GM18520 (cell line): ENCODE data around the gene MED4.

Source experiments
- ATAC-seq: cut with Tn5 transposase; IDR thresholded peaks from one replicate; pipeline ENCODE4 v1.9.1; 2021; ENCODE audit not compliant: unreplicated experiment

MED4 gene, protein sequence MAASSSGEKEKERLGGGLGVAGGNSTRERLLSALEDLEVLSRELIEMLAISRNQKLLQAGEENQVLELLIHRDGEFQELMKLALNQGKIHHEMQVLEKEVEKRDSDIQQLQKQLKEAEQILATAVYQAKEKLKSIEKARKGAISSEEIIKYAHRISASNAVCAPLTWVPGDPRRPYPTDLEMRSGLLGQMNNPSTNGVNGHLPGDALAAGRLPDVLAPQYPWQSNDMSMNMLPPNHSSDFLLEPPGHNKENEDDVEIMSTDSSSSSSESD

DNA sequence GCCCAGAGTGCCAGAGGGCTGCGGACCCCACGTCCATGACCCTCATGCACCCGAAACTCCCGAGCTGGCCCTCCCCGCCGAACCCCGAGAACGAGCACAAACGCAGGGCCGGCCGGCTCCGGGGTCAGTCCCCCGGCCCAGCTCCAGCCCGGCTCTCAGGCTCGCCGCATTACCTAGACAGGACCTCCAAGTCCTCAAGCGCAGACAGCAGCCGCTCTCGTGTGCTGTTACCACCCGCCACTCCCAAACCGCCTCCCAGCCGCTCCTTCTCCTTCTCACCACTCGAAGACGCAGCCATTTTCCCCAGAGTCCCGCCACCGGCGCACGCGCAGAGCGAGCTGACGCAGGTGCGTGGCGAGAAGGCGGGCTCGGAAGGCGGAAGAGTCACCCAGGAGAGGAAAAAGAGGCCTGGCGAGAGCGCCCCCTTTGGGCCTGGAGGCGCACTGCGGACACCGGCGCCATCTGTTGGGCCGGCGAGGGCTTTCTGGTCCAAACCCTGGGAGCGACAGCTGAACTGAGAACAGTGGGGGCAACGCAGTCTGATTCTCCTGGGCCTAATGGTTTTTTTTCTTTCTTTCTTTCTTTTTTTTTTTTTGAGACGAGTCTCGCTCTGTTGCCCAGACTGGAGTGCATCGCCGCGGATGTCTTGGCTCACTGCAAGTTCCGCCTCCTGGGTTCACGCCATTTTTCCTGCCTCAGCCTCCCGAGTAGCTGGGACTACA, at the start of gene MED4:
TSS of gene MED4 (minus strand) at position 324 of the 722 bp plus-strand sequence. CDS start at position 298, 26 bp downstream.
- ATAC-seq, result peak; percentile 88

DNA sequence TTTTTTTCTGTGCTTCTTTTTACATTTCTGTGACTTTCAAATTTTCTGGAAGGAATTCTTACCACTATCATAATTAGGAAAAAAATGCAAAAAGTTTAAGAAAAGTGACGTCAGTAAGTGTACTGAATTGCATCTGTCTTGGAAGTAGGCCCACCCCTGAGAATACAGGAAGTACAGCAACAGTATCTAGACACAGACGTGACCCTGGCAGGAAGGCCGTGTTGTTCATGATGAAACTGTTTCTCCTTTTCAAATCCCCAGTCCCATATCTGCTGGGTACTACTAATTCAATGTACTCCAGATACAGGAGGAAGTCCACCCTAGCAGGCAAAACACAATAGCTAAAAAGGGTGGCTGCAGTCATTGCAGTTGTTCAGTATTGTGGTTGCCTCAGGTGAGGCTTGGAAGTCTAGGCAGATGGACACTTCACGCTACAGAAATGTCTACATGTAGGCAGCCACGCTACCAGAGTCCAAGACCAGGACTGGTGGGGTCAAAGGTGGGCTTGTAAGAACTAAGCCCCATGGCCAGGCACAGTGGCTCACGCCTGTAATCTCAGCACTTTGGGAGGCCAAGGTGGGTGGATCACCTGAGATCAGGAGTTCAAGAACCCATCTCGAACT, 49.6 kb upstream of the MED4 start:
- ATAC-seq, result no peak

DNA sequence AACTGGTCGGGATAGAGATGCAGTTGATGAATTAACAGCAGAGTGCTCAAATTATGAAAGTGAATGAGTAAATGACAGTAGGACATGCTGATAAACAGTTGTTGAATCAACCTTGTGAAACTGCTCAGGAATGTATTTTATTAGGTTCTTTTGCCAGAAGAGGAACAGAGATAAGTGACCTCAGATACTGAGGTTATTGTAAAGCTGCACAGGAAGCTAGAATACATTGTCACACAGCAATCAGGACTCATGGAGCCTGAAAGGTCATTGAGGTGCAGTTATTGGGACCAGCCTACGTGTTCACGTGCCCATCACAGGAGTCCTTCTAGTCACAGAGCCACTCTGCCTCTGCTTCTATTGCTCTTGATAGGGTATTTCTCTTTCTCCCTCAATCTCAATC, 47.5 kb upstream of the MED4 start:
- peak; percentile 74 for ATAC-seq

DNA sequence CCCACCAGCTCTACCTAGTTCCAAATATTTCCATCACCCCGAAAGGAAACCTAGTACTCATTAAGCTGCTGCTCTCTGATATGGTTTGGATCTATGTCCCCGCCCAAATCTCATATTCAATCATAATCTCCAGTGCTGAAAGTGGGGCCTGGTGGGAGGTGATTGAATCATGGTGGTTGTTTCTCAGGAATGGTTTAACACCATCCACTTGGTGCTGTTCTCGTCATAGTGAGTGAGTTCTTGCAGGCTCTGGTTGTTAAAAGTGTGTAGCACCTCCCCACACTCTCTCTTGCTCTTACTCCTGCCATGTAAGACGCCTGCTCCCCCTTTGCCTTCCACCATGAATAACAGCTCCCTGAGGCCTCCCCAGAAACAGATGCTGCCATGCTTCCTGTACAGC, 43.4 kb upstream of the MED4 start:
- no peak for ATAC-seq

DNA sequence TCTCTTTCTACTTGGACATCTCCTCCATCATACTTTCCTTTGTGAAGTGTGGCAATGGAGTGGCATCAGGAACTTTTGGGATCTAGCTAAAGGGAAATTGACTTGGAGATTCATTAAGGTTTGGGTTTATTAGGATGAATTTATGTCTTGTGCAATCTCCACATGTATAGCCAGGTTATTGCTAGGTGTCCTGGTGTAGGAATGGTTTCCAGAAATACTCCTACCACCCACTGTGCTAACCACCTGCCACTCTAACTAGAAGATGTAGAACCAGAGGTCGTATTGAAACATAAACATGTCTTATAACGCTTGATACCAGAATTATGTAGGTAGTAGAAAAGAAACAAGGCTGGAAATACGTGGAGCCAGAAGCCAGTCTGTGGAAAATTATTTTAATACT, 38.1 kb upstream of the MED4 start:
- no peak for ATAC-seq

DNA sequence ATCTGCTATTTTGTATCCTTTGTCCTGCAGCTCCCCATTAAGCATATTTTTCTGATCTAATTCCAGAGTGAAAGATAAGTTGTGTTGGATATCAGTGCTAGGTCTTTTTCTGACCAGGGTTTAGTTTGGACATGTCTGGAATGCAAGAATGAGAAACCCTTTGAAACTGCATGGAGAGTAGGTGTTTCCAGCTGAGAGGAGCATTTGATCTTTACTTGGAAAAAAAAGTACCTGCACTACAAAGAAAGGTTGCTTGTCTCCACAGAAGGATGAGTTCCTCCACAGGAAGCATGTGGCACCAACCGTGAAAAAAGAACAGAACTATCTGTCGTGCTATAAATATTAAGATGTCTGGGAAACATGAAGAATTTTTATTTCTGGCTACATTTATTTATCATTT, 36.6 kb upstream of the MED4 start:
- no peak for ATAC-seq

DNA sequence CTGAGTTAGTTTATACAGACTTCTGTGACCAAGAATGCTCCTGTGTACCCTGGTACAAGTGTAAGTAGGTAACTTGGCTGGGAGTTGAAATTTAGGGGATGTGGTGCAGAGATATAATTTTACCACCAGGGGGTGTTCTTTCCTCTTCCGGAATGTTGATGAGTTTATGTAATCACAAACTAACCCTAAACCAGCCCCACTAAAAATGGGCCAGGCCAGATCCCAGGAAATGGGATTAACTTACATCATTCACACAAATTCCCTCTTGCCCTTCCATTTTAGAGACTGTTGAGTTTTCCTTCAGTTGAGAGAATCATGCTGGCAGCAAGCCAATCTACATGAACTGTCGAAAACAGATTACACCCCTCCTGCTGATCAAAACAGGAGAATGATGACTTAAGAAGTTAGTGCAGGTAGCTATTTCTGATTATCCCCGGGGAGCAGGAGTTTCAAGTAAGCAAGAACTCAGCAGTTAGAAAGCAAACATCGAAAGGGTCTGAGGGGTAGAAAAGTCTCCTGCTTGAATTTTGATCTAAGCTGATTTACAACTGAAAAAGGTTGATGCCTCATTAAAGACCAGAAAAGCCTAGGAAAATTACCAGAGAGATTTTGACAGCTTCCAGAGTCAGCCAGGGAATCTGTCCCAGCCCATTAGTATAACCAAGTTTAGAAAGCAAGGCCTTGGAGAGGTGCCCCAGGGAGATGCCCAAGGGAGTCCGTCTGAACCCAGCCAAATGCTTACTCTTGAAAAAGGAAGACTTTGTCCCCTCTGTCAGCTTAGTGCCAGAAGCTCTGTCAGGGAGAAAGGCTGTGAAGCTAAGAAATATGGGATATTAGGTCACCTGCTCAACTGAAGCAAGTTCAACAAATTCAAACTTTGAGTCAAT, 32.3 kb upstream of the MED4 start:
- ATAC-seq, result no peak

DNA sequence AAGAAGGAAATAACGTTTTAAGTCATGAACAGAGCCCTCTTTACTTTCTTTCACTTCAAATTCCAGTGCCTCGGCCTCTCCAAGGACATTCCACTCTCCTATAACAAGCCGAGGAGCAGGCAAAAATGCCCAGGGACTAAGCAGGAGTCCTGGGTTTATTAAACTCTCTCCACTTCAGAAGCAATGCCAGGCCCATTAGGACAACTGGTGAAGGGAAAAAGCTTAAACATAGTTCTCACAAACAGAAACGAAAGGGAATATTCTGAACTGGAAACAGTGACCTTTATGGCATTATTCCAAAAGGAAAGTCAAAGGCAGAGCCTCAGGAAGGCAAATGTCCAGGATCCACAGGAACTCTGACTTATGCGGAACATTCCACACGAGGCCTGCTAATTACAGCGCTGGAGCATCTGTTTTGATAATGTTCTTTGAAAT, 30.9 kb upstream of the MED4 start:
- no peak for ATAC-seq

DNA sequence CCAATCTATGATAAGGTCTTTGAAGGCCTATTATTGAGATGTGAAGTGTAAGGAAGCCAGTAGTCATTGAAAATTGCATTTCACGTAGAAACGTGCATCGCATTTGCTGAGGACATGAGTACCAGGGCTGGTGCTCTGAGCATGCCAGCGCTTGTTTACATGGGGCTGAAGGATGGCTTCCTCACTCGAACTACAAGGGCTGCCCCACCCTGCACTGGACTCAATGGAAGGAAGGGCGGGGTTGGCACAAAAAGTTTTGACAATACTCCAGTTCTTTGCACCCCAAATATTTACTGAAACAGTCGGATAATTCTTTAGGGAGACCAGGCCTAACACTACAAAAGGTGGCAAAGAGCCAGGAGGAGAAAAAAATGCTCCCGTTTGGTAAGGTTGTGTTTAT, 28.9 kb upstream of the MED4 start:
- no peak for ATAC-seq

DNA sequence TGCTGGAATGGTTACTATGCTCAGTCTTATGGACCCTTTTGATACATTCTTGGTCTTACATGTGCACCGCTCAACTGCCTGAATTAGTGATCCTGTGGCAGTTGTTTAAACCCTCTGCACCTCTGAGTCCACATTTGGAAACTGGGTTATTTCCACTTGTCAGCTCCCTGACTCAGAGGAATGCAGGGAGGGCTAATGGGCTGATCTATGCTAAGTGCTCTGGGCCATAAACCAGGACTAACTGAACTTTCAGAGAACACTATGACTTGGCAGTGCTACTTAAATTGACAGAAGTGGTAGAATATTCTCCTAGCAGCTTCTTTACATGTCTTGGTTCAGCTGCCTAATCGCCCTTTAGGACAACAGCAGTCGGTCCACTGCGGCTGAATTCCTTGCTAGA, 26.8 kb upstream of the MED4 start:
- ATAC-seq, result no peak

DNA sequence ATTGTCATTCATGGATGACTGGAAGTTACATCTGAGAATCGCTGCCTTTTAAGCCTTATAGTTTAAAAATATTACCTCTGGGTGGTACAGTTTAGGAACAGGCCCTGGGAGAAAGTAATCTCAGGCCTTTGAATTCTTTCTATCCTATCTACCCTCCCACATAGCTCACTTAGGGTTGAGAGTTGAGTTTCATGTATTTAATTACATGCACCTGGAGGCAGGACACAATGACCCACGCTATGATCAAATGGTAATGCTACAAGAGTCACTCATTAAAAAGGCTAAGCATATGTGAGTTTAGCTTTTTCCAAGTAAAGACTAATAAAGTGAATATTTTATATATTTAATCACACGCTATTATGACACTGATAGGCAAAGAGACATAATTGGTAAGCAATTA, 25.3 kb upstream of the MED4 start:
- ATAC-seq, result no peak

DNA sequence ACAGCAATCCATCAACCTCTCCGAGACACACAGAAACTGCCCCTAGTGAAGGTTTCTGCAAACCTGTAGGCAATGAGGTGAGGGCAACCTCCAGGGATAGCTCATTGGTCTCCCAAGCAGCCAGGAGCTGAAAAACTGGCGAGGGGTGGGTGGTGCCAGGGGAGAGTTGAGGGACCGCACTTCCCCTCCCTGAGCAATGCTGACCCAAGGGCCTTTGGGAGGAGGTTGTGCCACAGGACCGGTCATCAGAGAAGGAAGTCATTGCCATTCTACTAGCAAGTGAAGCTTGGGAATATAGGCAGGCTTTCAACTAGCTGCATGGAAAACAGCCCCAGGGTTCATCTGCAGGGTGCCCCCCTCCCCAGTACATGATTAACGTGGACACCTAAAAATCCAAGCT, 23.1 kb upstream of the MED4 start:
- no peak for ATAC-seq

DNA sequence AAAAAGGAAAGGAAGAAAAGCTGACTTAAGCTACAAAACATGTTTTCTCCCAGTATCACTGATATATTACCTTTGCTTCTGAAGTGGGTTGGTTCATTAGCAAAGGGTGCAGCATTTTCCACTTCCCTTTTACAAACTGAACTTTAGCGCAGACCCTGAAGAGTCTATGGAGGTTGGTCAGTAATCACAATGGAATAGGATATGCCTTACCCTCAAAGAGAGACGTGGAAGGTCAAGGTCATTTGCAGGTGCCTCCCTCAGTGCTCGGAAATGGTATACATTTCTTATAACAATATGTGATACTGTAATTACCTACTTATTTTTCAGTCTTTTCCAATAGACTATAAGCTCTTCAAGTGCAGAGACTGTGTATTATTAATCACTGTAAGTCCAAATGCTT, 21.9 kb upstream of the MED4 start:
- ATAC-seq, result no peak

DNA sequence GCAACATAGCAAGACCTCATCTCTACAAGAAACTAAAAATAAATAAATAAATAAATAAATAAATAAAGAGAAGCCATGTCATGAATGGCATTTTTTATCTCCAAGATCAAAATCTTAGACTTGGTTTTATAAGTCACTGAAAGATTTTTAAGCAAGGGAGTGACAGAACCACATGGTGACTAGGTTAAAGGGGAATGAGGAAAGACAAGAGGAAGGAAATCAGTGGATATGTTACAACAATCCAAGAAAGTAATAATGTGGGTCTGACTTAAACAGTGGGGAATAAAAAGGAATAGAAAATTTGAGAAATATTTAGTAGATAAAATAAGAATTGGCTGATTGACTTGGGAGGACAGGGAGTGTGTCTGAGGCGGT, 18.8 kb upstream of the MED4 start:
- no peak for ATAC-seq

DNA sequence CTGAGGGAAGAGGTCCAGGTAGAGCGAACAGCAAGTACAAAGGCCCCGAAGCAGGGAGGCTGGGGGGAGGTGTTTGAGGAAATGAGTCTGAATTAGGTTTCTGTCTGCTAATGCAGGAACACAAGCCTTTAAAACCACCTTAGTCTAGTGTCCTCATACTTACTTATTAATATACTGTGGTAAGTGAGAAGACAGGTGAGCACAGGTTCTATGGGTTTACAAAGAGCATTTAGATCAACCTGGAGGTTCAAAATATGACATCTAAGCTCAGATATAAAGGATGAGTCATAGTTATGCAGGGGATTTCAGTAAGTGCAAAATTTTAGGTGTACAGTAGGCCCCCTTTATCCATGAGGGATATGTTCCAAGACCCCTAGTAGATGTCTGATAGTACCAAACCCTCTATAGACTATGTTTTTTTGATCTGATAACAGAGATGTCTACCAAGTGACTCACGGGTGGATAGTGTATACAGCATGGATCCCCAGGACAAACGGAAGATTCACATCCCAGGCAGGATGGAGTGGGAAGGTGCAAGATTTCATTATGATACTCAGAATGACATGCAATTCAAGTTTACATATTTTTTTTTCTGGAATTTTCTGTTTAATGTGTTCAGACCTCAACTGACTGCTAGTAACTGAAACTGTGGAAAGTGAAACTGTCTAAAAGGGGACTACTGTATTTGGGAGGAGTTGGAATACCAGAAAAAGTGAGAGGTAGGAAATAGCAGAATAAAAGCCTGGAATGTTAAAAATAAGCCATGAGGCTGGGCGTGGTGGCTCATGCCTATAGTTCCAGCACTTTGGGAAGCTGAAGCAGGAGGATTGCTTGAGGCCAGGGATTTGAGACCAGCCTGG, 18.2 kb upstream of the MED4 start:
- no peak for ATAC-seq

DNA sequence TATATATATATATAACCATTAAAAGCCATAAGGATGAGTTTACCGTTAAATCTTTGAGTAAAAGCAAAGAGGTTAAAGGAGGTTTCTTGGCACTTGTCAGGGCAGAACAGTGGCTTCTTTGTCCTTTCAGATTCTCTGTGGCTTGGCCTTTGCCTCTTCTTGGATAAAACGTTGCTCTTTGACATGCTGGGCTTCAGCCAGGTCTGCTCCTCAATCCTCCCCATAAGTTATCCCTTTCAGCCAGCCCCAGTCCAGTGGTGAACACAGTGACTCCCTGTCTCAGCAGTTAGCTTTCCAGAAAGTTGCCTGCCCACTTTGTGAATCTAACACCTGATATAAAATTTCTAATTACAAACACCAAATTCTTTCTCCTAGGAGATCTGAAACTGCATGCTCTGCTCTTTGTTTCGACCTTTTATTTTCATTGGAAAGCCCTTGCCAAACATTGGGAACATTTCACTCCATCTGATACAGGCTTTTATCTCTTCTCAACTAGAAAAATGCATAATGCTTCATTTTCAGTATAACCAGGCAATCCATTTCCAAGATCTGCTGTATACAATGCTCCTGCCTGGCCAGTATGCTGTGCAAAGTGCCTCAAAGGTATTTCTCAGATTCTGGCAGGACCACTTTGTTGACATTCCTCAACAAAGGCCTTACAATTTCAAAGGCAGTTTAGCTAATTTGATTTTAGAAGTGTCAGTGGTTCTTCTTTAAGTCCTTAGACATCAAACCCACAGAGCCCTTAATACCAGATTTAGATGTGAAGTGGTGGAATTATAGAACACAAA, 16.2 kb upstream of the MED4 start:
- ATAC-seq, result no peak

DNA sequence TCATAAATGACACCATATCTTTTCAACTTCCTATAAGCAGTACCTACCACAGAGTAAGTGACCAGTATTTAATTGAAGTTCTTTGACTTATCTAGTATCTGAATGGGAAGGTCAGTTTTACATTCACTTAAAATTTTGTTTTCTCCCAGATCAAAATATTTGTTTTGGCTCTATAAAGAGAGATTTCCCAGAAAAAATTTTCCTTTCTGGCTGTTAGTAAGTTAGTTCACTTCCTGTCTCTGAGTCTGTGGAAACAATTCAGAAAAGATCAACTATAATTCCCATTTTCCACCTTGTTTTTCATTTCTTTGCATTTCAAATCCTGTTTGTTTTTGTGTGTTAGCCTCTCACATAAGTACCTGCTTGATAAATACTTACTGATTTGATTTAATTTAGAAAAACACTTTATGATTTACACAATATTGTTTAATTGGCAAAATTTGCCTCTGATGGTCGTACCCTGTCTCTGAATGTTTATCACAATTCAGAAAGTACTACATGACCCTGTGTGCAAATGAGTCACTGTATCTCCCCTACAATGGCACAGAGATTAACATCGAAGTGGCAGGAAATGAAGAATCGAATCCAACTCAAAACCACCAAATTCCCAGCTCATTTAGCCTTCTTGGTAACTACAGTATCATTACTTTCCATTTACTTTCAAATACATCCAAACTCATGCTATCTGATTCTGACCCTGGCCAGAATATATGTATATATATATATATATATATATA, 15.4 kb upstream of the MED4 start:
- no peak for ATAC-seq

DNA sequence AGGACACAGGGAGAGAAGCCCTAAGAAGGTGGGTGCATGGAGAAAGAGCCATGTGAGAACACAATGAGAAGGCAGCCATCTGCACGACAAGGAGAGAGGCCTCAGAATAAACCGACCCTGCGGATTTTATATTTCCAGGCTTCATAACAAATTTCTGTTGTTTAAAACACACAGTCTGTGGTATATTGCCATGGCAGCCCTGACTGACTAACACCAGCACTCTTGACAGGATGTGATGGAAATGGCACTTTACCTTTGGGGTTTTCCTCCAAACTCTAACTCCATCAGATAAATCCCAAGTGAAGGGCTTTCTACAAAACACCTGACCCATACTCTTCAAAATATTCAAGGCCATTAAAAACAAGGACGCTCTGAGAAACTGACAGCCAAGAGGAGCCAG, 13.2 kb upstream of the MED4 start:
- no peak for ATAC-seq

DNA sequence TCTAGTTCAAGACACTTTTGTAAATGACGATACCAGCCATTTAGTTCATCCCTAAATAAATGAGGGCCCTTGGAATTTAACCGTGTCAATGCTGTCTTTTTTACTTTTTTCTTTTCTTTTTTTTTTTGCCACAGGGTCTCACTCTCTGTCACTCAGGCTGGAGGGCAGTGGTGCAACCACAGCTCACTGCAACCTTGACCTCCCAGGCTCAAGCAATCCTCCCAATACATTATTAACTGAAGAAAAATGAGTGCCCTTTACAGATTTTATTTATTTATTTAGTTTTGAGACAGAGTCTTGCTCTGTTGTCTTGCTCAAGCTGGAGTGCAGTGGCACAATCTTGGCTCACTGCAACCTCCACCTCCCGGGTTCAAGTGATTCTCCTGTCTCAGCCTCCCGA, 2.9 kb upstream of the MED4 start:
- ATAC-seq, result no peak
